Stomach (tissue), 9 donors: ENCODE data around the gene SCRN1. TPM values are rescaled to one million over a fixed set of nuclear protein-coding genes. Genes with fewer than 3 reads are reported as not detected.

Experiments used
- DNase-seq, 2 donors: peaks; one replicate each; pipeline versions ENCODE4 v3.0.0 to v3.0.0-alpha.2; 2013 to 2019
- H3K27ac ChIP-seq, 5 donors: fragments of 200-600 bp in 4 of 5; sonication (generic) in 4 of 5; one replicate each; pipeline ENCODE4 v1.5.1; 2013 to 2019; ENCODE audit warnings: mild to moderate bottlenecking in 1 of 5, moderate library complexity in 1 of 5
- H3K27me3 ChIP-seq, 3 donors: fragments of 200-600 bp; sonication (generic); one replicate each; pipeline ENCODE4 v1.5.1; 2017 to 2019; ENCODE audit warnings: mixed run types in 1 of 3
- H3K36me3 ChIP-seq, 4 donors: fragments of 200-600 bp; sonication (generic); 1 replicate in 3 of 4; 2 replicates in 1 of 4; pipeline ENCODE4 v1.5.1; 2016 to 2019
- H3K4me1 ChIP-seq, 4 donors: fragments of 200-600 bp; sonication (generic); one replicate each; pipeline ENCODE4 v1.5.1; 2016 to 2019
- H3K4me3 ChIP-seq, 4 donors: fragments of 200-600 bp; sonication (generic) in 3 of 4; one replicate each; pipeline ENCODE4 v1.5.1; 2016 to 2019; ENCODE audit warnings: mild to moderate bottlenecking in 1 of 4
- H3K9me3 ChIP-seq, 4 donors: fragments of 200-600 bp; sonication (generic); one replicate each; pipeline ENCODE4 v1.5.1; 2016 to 2019
- EP300 ChIP-seq: sonication (generic); formaldehyde crosslinking; IDR thresholded peaks from one replicate; pipeline ENCODE4 v1.6.1; 2017; ENCODE audit warnings: antibody characterized with exemption
- POLR2A ChIP-seq, 4 donors: fragments of 450-650 bp; IDR thresholded peaks; one replicate each; pipeline ENCODE4 v1.6.1; 2016; ENCODE audit warnings: antibody characterized with exemption in 4 of 4, control low read depth in 2 of 4, mild to moderate bottlenecking in 1 of 4, moderate library complexity in 1 of 4
- POLR2AphosphoS5 ChIP-seq, 3 donors: sonication (generic); formaldehyde crosslinking; IDR thresholded peaks; one replicate each; pipeline ENCODE4 v1.6.1; 2016; ENCODE audit warnings: antibody characterized with exemption in 3 of 3
- WGBS, 5 donors: extraction: QIAGEN DNeasy Blood & Tissue Kit in 3 of 5; methylation state at CpG; one replicate each; pipeline versions ENCODE4 v1.1.5 to v1.1.7; 2013 to 2018; 5-methylcytosine and 5-hydroxymethylcytosine counted together
- intact Hi-C: fragments of 100-400 bp; cut with DNase I; formaldehyde crosslinking; loops from one replicate; pipeline ENCODE4 v1.15.1; 2023; ENCODE audit warnings: low total_unique reads
- polyA plus RNA-seq, 3 donors: library from polyadenylated mRNA; stranded (reverse); fragments of 200-250 nt; gene quantifications; one replicate each; pipeline ENCODE4 v1.2.3, GENCODE V29; 2013
- total RNA-seq, 5 donors: library from RNA; depleted of rRNA; stranded (reverse); fragments of >200 nt; gene quantifications; one replicate each; pipeline versions ENCODE4 v1.1.0 to v1.2.3, GENCODE V29; 2014 to 2016
- TF ChIP-seq, protein P1 (sequence below), 7 experiments: fragments of 450-650 bp in 4 of 7; fragments of 200-600 bp in 3 of 7; sonication (generic) in 3 of 7; IDR thresholded peaks; one replicate each; pipeline ENCODE4 v1.5.1; 2016 to 2019; ENCODE audit warnings: antibody characterized with exemption in 7 of 7, control low read depth in 2 of 7, mild to moderate bottlenecking in 1 of 7
- donor health status: healthy with polysubstance abuse.
- donor health status: Bipolar disorder and iron deficiency.
- donor health status: healthy.

SCRN1 gene
- total and polyA plus RNA-seq, 8 donors: 0.87 to 57.2 (median 22.9) TPM

DNA sequence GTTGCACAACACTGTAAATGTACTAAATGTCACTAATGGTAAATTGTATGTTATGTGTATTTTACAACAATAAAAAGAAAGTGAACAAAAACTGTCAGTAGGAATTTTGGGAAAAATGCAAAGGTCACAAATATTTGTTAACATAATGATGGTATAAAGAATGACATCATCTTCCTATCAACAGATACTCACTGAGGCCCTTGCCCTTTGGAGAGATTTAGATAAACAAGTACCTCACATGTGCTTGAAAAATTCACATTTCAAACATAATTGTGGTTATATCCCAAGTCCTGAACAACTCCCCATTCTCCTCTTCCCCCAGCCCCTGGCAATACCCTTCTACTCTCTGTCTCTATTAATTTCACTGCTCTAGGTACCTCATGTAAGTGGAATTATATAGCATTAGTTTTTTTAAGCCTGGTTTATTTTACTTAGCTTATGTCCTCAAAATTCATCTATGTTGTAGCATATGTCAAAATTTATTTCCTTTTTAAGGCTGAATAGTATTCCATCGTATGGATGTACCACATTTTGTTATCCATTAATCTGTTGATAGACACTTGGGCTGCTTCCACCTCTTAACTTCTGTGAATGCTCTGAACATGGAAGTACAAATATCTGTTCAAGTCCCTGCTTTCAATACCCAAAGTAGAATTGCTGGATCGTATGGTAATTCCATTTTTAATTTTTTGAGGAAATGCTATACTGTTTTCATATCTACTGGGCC lies 92.8 kb downstream of the SCRN1 start:
- intact Hi-C loops: no loop called here
- Histone ChIP-seq H3K4me1 (peaks cover 0 to 18% (median 0%) of the 10 kb centered on the region in 4 donors), H3K27ac (no peak overlapping the region), H3K27me3 (no peaks in the 10 kb centered on the region), H3K36me3 (peaks cover 0 to 14% (median 5%) of the 10 kb centered on the region in 4 donors), H3K4me3 (no peak overlapping the region), H3K9me3 (no peaks in the 10 kb centered on the region)
- 85 to 99% (median 96%) methylated on average over 2 of the region's 2 CpGs for WGBS, 5 donors
- no peak for TF ChIP-seq POLR2A (IDR thresholded peaks at IDR 0.05)
- no peak for TF ChIP-seq POLR2AphosphoS5 (IDR thresholded peaks at IDR 0.05)
- TF ChIP-seq EP300: no peak
- TF ChIP-seq, protein P1, sequence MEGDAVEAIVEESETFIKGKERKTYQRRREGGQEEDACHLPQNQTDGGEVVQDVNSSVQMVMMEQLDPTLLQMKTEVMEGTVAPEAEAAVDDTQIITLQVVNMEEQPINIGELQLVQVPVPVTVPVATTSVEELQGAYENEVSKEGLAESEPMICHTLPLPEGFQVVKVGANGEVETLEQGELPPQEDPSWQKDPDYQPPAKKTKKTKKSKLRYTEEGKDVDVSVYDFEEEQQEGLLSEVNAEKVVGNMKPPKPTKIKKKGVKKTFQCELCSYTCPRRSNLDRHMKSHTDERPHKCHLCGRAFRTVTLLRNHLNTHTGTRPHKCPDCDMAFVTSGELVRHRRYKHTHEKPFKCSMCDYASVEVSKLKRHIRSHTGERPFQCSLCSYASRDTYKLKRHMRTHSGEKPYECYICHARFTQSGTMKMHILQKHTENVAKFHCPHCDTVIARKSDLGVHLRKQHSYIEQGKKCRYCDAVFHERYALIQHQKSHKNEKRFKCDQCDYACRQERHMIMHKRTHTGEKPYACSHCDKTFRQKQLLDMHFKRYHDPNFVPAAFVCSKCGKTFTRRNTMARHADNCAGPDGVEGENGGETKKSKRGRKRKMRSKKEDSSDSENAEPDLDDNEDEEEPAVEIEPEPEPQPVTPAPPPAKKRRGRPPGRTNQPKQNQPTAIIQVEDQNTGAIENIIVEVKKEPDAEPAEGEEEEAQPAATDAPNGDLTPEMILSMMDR (IDR thresholded peaks at IDR 0.05): no peak
- DNase-seq: no peak

DNA sequence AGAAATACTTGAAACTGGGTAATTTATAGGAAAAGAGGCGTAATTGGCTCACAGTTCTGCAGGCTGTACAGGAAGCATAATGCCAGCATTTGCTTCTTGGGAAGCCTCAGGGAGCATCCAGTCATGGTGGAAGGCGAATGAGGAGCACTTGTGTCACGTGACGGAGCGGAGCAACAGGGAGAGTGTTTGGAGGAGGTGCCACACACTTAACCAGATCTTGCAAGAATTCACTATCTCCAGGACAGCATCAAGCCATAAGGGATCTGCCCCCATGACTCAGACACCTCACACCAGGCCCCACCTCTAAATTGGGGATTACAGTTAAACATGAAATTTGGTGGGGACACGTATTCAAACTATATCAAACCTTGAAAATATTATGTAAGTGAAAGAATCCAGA lies 94.0 kb downstream of the SCRN1 start:
- no peak overlapping the region for H3K27ac ChIP-seq
- intact Hi-C loops: no loop called here
- H3K36me3 ChIP-seq: peaks cover 0 to 25% (median 5%) of the 10 kb centered on the region in 4 donors
- H3K4me3 ChIP-seq: no peak overlapping the region
- DNase-seq: no peak
- no peaks in the 10 kb centered on the region for H3K9me3 ChIP-seq
- peaks cover 0 to 14% (median 0%) of the 10 kb centered on the region in 4 donors for H3K4me1 ChIP-seq
- no peaks in the 10 kb centered on the region for H3K27me3 ChIP-seq
- no peak for TF ChIP-seq POLR2A (IDR thresholded peaks at IDR 0.05)
- TF ChIP-seq, protein P1 (IDR thresholded peaks at IDR 0.05): no peak
- no peak for TF ChIP-seq EP300
- TF ChIP-seq POLR2AphosphoS5 (IDR thresholded peaks at IDR 0.05): no peak
- WGBS, 5 donors: 73 to 84% (median 82%) methylated on average over 6 of the region's 6 CpGs

DNA sequence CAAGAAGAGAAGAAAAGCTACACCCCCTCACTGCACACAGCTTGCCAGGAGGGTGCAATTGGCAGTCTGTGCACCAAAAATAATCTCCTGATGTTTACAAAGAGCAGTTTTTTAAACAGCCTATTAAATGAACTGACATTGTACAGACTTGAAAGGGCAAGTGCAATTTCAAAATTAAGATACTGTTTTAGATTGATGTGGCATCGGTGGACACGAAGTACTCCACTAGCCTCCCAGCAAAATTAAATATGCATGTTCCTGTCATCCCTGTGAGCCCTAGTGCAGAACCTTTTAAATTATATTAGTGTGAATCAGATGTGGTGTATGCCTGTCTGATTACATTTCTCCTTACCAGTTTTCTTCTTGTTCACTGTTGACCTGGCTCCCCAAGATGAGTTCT lies 95.3 kb downstream of the SCRN1 start:
- no peak for DNase-seq
- Histone ChIP-seq H3K9me3 (no peaks in the 10 kb centered on the region), H3K4me3 (no peak overlapping the region), H3K27ac (no peak overlapping the region), H3K36me3 (peaks cover 0 to 38% (median 12%) of the 10 kb centered on the region in 4 donors), H3K4me1 (peaks cover 0 to 11% (median 0%) of the 10 kb centered on the region in 4 donors), H3K27me3 (no peaks in the 10 kb centered on the region)
- WGBS, 5 donors: 73 to 78% (median 77%) methylated on average over 2 of the region's 2 CpGs
- TF ChIP-seq EP300 (no peak), POLR2A (IDR thresholded peaks at IDR 0.05) (no peak), POLR2AphosphoS5 (IDR thresholded peaks at IDR 0.05) (no peak)
- TF ChIP-seq, protein P1 (IDR thresholded peaks at IDR 0.05): no peak
- intact Hi-C loops: no loop called here

DNA sequence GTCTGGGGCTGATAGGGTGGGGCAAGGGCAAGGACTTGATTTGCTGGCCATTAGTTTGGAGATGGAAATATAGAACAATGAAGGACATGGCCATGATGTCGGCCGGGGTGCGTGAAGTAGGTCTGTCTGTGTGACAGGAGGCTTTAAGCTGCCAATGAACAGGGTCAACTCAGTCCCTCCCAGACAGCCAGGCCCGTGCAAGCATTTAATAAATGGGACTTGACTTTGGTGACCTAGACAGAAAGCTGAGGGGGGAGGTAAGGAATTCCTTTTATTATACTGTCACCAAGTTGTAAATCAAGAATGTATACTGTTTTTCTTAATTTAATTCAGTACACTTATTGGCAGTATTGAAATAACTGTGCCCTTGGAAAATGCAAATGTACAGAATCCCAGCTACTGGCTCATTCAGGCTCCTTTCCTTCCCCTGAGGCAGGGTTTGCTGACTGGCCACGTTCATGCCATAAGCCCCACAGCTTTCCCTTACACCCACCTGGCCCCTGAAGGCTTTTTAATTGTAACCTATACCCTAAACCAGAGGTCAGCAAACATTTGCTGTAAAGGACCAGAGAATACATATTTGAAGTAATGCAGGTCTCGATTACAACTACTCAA lies 96.1 kb downstream of the SCRN1 start:
- no peak for DNase-seq
- TF ChIP-seq, protein P1 (IDR thresholded peaks at IDR 0.05): no peak
- TF ChIP-seq POLR2AphosphoS5 (IDR thresholded peaks at IDR 0.05): no peak
- no peak for TF ChIP-seq POLR2A (IDR thresholded peaks at IDR 0.05)
- TF ChIP-seq EP300: no peak
- H3K27ac ChIP-seq: no peak overlapping the region
- H3K4me1 ChIP-seq: peaks cover 0 to 11% (median 0%) of the 10 kb centered on the region in 4 donors
- H3K9me3 ChIP-seq: no peaks in the 10 kb centered on the region
- WGBS, 5 donors: 70 to 76% (median 75%) methylated on average over 6 of the region's 6 CpGs
- no peak overlapping the region for H3K4me3 ChIP-seq
- H3K36me3 ChIP-seq: peaks cover 0 to 46% (median 18%) of the 10 kb centered on the region in 4 donors
- H3K27me3 ChIP-seq: no peaks in the 10 kb centered on the region
- intact Hi-C loops: no loop called here
